Activated naive CD4-positive, alpha-beta T cell treated with anti-CD3 and anti-CD28 coated beads for 36 hours (primary cell): ENCODE results near the gene MON1B. TPM values are rescaled to one million over a fixed set of nuclear protein-coding genes. Genes with fewer than 3 reads are reported as not detected.

Experiments used
- CTCF ChIA-PET: fragments of 350-600 bp; sonication (Branson Sonifier 250); formaldehyde crosslinking; loops from one replicate; lab custom pipeline; 2021; ENCODE audit warnings: antibody characterized with exemption; lab: Charles Lee
- DNase-seq: peaks from one replicate; pipeline ENCODE4 v3.0.0-alpha.2; 2020
- H3K27ac Mint-ChIP-seq: one replicate; pipeline ENCODE4 v1.8.0; 2021; ENCODE audit warnings: mild to moderate bottlenecking, mixed read lengths
- H3K27me3 Mint-ChIP-seq: one replicate; pipeline ENCODE4 v1.8.0; 2021; ENCODE audit warnings: low read depth, mixed read lengths
- H3K36me3 Mint-ChIP-seq: one replicate; pipeline ENCODE4 v1.8.0; 2021; ENCODE audit warnings: low read depth, mixed read lengths
- H3K4me1 Mint-ChIP-seq: one replicate; pipeline ENCODE4 v1.8.0; 2021; ENCODE audit warnings: low read depth, mixed read lengths
- H3K4me3 Mint-ChIP-seq: one replicate; pipeline ENCODE4 v1.8.0; 2021; ENCODE audit warnings: mild to moderate bottlenecking, moderate library complexity, mixed read lengths
- H3K9me3 Mint-ChIP-seq: one replicate; pipeline ENCODE4 v1.8.0; 2021; ENCODE audit warnings: mixed read lengths
- intact Hi-C: fragments of 100-400 bp; cut with micrococcal nuclease; formaldehyde crosslinking; loops from one replicate; pipeline ENCODE4 v1.15.1; 2023
- total RNA-seq, 2 experiments: library from RNA; stranded (reverse); gene quantifications; one replicate each; pipeline ENCODE4 v1.2.3, GENCODE V29; 2021

Gene MON1B
- total RNA-seq, 2 experiments from 2014 or later: 69.6 to 71.0 TPM

DNA sequence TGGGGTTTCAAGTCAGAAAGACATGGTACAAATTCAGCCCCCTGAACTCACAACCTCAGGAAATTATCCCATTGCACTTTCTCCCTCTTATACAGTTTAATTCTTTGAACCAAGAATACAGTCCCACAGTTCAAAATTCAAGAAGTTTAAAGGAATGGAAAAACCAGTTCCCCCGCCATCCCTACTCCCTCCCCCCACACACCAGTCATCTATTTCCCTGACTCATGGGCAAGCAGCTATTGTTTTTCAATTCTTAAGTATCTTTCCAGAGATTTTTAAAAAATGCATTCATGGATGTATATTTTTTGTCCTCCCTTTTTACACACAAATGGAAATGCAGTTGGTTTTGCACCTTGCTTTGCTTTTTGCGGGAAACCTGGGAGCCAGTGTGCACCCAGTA lies 15.5 kb downstream of the MON1B start:
- Mint-ChIP-seq H3K36me3 (peaks cover 1% of the 10 kb centered on the region), H3K27ac (no peak overlapping the region), H3K27me3 (no peaks in the 10 kb centered on the region), H3K9me3 (no peaks in the 10 kb centered on the region), H3K4me3 (no peak overlapping the region), H3K4me1 (no peaks in the 10 kb centered on the region)
- CTCF ChIA-PET: no interaction called here
- intact Hi-C loops: no loop called here
- no peak for DNase-seq

DNA sequence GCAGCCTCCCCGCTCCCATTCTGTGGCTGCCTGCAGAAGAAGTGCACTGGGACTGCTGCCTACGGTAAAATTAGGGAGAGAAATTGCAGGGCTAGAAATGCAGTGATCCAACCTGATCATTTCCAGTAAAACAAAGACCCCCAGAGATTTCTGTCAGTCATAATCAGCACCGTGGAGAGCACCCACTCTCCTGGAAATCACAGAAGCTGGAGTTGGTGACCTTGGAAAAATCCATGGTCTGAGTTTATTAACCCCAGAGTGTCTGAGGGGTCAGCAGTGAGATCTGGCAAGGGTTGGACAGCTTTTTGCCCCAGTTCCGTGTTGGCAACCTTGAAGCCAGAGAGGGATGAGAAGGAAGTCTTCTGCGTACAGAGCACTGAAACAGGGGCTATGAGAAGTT lies 16.0 kb downstream of the MON1B start:
- intact Hi-C loops: no loop called here
- DNase-seq: no peak
- CTCF ChIA-PET: interaction anchor here (1.0 kb wide), 1 partner anchor 63 kb away, joined by 3 read pairs; no protein-coding TSS in a partner anchor
- Mint-ChIP-seq H3K27me3 (no peaks in the 10 kb centered on the region), H3K36me3 (no peaks in the 10 kb centered on the region), H3K27ac (no peak overlapping the region), H3K9me3 (no peaks in the 10 kb centered on the region), H3K4me3 (no peak overlapping the region), H3K4me1 (no peaks in the 10 kb centered on the region)

- DNase-seq: no peak
- Mint-ChIP-seq H3K4me3 (no peak overlapping the region), H3K9me3 (no peaks in the 10 kb centered on the region), H3K36me3 (no peaks in the 10 kb centered on the region), H3K27me3 (no peaks in the 10 kb centered on the region), H3K4me1 (peaks cover 3% of the 10 kb centered on the region), H3K27ac (no peak overlapping the region)
- CTCF ChIA-PET: interaction anchor here (1.0 kb wide), 1 partner anchor 62 kb away, joined by 3 read pairs; no protein-coding TSS in a partner anchor
- intact Hi-C loops: no loop called here
These were observed 17.4 kb downstream of the MON1B start for GRCh38 chr16:77208382-77208781.

- intact Hi-C loops: loop anchor here (1.0 kb wide), 2 partner anchors 22 to 1564 kb away; no protein-coding TSS in a partner anchor
- peaks cover 1% of the 10 kb centered on the region for H3K36me3 Mint-ChIP-seq
- H3K27ac Mint-ChIP-seq: no peak overlapping the region
- H3K27me3 Mint-ChIP-seq: no peaks in the 10 kb centered on the region
- peak; percentile 81 for DNase-seq
- no peaks in the 10 kb centered on the region for H3K9me3 Mint-ChIP-seq
- CTCF ChIA-PET: interaction anchor here (1.1 kb wide), 1 partner anchor 11 kb away, joined by 3 read pairs; no protein-coding TSS in a partner anchor
- H3K4me3 Mint-ChIP-seq: peak overlapping the region; percentile 77
- peaks cover 8% of the 10 kb centered on the region for H3K4me1 Mint-ChIP-seq
These were observed 21.1 kb downstream of the MON1B start for GRCh38 chr16:77211880-77212740.

GRCh38 chr16:77212741-77213541 lies 22.0 kb downstream of the MON1B start:
- peaks cover 8% of the 10 kb centered on the region for H3K4me1 Mint-ChIP-seq
- peak; percentile 79 for DNase-seq
- no peaks in the 10 kb centered on the region for H3K9me3 Mint-ChIP-seq
- no peak overlapping the region for H3K27ac Mint-ChIP-seq
- intact Hi-C loops: loop anchor here (1.0 kb wide), 3 partner anchors 23 to 1565 kb away; partner anchors contain the start of gene NUDT7
- no peaks in the 10 kb centered on the region for H3K27me3 Mint-ChIP-seq
- H3K36me3 Mint-ChIP-seq: peaks cover 1% of the 10 kb centered on the region
- CTCF ChIA-PET: no interaction called here
- H3K4me3 Mint-ChIP-seq: peak overlapping the region; percentile 77

GRCh38 chr16:77213542-77214106 lies 22.6 kb downstream of the MON1B start:
- intact Hi-C loops: loop anchor here (1.0 kb wide), 1 partner anchor 509 kb away; the partner anchor contains the start of gene NUDT7
- Mint-ChIP-seq H3K36me3 (peaks cover 1% of the 10 kb centered on the region), H3K27me3 (no peaks in the 10 kb centered on the region), H3K4me3 (peak overlapping the region; percentile 77), H3K4me1 (peaks cover 8% of the 10 kb centered on the region), H3K9me3 (no peaks in the 10 kb centered on the region), H3K27ac (no peak overlapping the region)
- no peak for DNase-seq
- CTCF ChIA-PET: no interaction called here

GRCh38 chr16:77214411-77215138 lies 23.6 kb downstream of the MON1B start:
- CTCF ChIA-PET: interaction anchor here (0.6 to 2.2 kb wide), 3 partner anchors 9 to 22 kb away, joined by 4 to 6 read pairs (median 5); no protein-coding TSS in a partner anchor
- intact Hi-C loops: no loop called here
- no peak overlapping the region for H3K4me3 Mint-ChIP-seq
- peaks cover 1% of the 10 kb centered on the region for H3K36me3 Mint-ChIP-seq
- no peaks in the 10 kb centered on the region for H3K27me3 Mint-ChIP-seq
- no peaks in the 10 kb centered on the region for H3K9me3 Mint-ChIP-seq
- H3K4me1 Mint-ChIP-seq: peaks cover 8% of the 10 kb centered on the region
- no peak for DNase-seq
- peak overlapping the region; percentile 18 for H3K27ac Mint-ChIP-seq

GRCh38 chr16:77219437-77219836 lies 28.4 kb downstream of the MON1B start:
- Mint-ChIP-seq H3K27me3 (no peaks in the 10 kb centered on the region), H3K4me3 (no peak overlapping the region), H3K4me1 (no peaks in the 10 kb centered on the region), H3K27ac (no peak overlapping the region), H3K9me3 (no peaks in the 10 kb centered on the region), H3K36me3 (peaks cover 1% of the 10 kb centered on the region)
- CTCF ChIA-PET: no interaction called here
- intact Hi-C loops: no loop called here
- no peak for DNase-seq

- Mint-ChIP-seq H3K27ac (no peak overlapping the region), H3K27me3 (no peaks in the 10 kb centered on the region)
These were observed 29.4 kb downstream of the MON1B start for GRCh38 chr16:77220427-77220826.

DNA sequence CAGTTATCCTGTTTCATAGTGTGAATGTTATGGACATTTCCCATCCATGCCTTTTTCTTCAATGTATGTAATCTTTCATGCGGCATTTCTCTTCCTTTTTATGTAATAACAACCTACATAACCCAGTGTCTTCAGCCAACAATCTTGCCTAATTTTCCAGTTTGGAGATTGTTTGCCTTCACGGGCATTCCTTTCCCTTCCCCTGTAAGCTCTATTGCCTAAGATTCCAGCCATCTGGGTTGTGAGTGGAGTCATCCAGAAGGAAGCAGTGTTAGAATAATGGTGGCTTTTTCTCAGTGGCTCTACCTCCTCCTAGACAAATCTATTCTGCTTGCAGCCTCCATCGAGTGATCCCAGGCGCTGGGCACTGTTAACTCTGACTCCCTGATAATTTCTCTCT lies 30.5 kb downstream of the MON1B start:
- Mint-ChIP-seq H3K27me3 (no peaks in the 10 kb centered on the region), H3K27ac (no peak overlapping the region), H3K36me3 (no peaks in the 10 kb centered on the region), H3K4me3 (no peak overlapping the region), H3K9me3 (no peaks in the 10 kb centered on the region), H3K4me1 (no peaks in the 10 kb centered on the region)
- intact Hi-C loops: no loop called here
- no peak for DNase-seq
- CTCF ChIA-PET: interaction anchor here (1.1 kb wide), 1 partner anchor 363 kb away, joined by 3 read pairs; no protein-coding TSS in a partner anchor

More at GRCh38 chr16:77220427-77220826, 29.4 kb downstream of the MON1B start:
- DNase-seq: no peak
- Mint-ChIP-seq H3K9me3 (no peaks in the 10 kb centered on the region), H3K4me1 (no peaks in the 10 kb centered on the region), H3K36me3 (peaks cover under 1% of the 10 kb centered on the region), H3K4me3 (no peak overlapping the region)
- intact Hi-C loops: no loop called here
- CTCF ChIA-PET: interaction anchor here (1.1 kb wide), 1 partner anchor 364 kb away, joined by 3 read pairs; no protein-coding TSS in a partner anchor

DNA sequence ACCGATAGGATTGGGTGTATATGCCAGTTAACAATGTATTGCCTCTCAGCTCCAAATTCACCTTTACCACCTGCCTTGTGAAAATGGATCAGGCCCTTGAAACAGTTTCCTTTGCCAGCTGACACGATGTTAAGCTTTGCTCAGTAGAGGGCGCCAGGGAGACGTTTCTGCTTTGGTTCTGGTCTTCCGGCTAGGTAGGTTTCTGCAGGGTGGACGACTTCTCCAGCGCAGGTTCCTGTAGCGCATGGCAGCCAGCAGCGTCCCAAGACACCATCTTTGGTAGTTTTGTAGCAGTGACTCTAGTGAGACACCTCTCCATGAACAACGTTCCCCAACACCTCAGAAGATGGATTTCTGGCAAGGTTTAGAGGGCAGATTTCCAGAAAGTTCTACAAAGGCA lies 32.2 kb downstream of the MON1B start:
- no peaks in the 10 kb centered on the region for H3K27me3 Mint-ChIP-seq
- no peaks in the 10 kb centered on the region for H3K9me3 Mint-ChIP-seq
- intact Hi-C loops: no loop called here
- no peak overlapping the region for H3K27ac Mint-ChIP-seq
- no peak overlapping the region for H3K4me3 Mint-ChIP-seq
- H3K4me1 Mint-ChIP-seq: peaks cover 4% of the 10 kb centered on the region
- CTCF ChIA-PET: interaction anchor here (0.8 to 1.6 kb wide), 2 partner anchors 9 to 11 kb away, joined by 3 to 6 read pairs; no protein-coding TSS in a partner anchor
- DNase-seq: peak; percentile 35
- H3K36me3 Mint-ChIP-seq: no peaks in the 10 kb centered on the region
